Placental pericyte (primary cell): ENCODE measurements around the gene IL1RN. TPM values are rescaled to one million over a fixed set of nuclear protein-coding genes. Genes with fewer than 3 reads are reported as not detected.

ENCODE experiments used
- small RNA-seq: library from RNA; depleted of rRNA; stranded (forward); fragments of <200 nt; gene quantifications from one replicate; pipeline ENCODE3, GENCODE V24; 2012; ENCODE audit warnings: low replicate concordance
- total RNA-seq: library from RNA; depleted of rRNA; stranded (reverse); fragments of >200 nt; gene quantifications from 2 replicates; pipeline ENCODE4 v1.2.3, GENCODE V29; 2012

IL1RN gene
- 0.14 TPM in 1 of 2 replicates, not detected in the other for total RNA-seq

DNA sequence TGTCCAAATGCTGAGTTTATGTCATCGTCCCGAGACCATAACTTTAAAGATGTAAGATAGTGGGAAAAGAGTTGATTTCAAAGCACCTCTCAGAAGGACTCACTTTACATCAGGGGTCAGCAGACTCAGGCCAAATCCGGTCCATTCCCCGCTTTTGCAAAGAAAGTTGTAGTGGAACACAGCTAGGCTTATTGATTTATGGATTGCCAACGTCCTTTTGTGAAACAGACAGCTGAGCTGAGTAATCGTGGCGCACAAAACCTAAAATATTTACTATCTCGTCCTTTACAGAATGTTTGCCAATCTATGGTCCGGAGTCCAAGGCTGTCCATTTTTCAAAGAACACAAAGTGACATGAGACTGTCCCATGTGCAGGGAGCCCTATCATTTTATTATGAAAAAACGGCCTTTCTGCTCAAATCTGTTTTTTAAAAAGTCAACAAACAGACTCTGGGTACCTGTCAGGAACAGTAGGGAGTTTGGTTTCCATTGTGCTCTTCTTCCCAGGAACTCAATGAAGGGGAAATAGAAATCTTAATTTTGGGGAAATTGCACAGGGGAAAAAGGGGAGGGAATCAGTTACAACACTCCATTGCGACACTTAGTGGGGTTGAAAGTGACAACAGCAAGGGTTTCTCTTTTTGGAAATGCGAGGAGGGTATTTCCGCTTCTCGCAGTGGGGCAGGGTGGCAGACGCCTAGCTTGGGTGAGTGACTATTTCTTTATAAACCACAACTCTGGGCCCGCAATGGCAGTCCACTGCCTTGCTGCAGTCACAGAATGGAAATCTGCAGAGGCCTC, at the start of gene IL1RN:
IL1RN (plus strand) TSS at position 754 of the 801 bp plus-strand sequence; CDS start at position 781, 27 bp downstream.

GRCh38 chr2:113173542-113174375, 46.4 kb downstream of the IL1RN start, which contains the start of gene PSD4:
Gene PSD4, plus strand, starts transcription at chr2:113173971. Its CDS starts 8,486 bp downstream, at chr2:113182457.

Small RNA genes lying within 50 kb of the gene (small RNA-seq; reads per million reads assigned to genes)
- not detected for gene RNU6-1180P

Other genes with a start within 250 kb of the IL1RN start
- 0.29 TPM in 1 of 2 replicates, not detected in the other for gene IL37, start 216.4 kb upstream of the IL1RN start, total RNA-seq
- gene IL36G, start 149.6 kb upstream of the IL1RN start, total RNA-seq: not detected in 2 replicates
- gene IL36A, start 122.1 kb upstream of the IL1RN start, total RNA-seq: not detected in 2 replicates
- 0.14 TPM in 1 of 2 replicates, not detected in the other for gene IL36B, start 74.7 kb upstream of the IL1RN start, total RNA-seq
- under 0.01 TPM in 1 of 2 replicates, not detected in the other for gene IL36RN, start 68.4 kb upstream of the IL1RN start, total RNA-seq
- gene IL1F10, start 59.6 kb upstream of the IL1RN start, total RNA-seq: not detected in 2 replicates
- 0.66 and 1.1 TPM in 2 replicates for gene PSD4, start 46.4 kb downstream of the IL1RN start, total RNA-seq
- gene PAX8, start 151.3 kb downstream of the IL1RN start, total RNA-seq: 2.9 and 3.1 TPM in 2 replicates